ENCODE results near the gene PCYOX1L.

GRCh38 chr5:149319174-149319573, 38.7 kb upstream of the PCYOX1L start:
- TF ChIP-seq POLR2AphosphoS5 (IDR thresholded peaks at IDR 0.05; ENCODE audit: low read depth, low read length), result no peak
- TF ChIP-seq CTCF (IDR thresholded peaks at IDR 0.05), result no peak
- TF ChIP-seq TCF7L2 (IDR thresholded peaks at IDR 0.05; ENCODE audit: low read depth, low read length), result no peak
- no peak for TF ChIP-seq REST (IDR thresholded peaks at IDR 0.05; ENCODE audit: insufficient read depth in 1 of 2, low read depth in 2 of 2, low read length in 1 of 2)
- TF ChIP-seq SIN3A (IDR thresholded peaks at IDR 0.05; ENCODE audit: borderline replicate concordance, insufficient read depth, low read depth, low read length), result no peak
